ENCODE results near the gene POLR1D. TPM values are rescaled to one million over a fixed set of nuclear protein-coding genes. Genes with fewer than 3 reads are reported as not detected.

POLR1D gene
- total RNA-seq, 1 donor: 156 TPM

DNA sequence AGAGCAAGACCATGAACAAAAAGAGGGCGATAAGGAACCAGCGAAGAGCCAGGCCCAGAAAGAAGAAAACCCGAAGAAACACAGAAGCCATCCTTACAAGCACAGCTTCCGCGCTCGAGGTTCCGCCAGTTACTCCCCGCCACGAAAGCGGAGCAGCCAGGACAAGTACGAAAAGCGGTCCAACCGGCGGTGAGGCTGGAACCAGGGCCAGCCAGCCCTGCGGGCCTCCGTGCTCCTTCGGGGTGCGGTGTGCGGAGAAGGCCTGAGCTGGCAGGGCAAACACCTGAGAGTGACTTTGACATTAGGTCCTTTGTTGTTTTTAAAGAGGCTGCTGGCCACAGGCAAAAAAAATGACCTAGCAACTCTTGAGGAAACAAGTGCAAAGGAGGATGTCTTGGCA is 44.1 kb downstream of the POLR1D start:
- Histone ChIP-seq H3K4me3 (ENCODE audit: low read length) (no peak overlapping the region), H3K27me3 (ENCODE audit: insufficient read depth, low read length) (no peaks in the 10 kb centered on the region), H3K9me3 (ENCODE audit: low read depth, low read length) (no peaks in the 10 kb centered on the region)

GRCh38 chr13:27666951-27667350 is 45.3 kb downstream of the POLR1D start:
- Histone ChIP-seq H3K27me3 (ENCODE audit: insufficient read depth, low read length) (no peaks in the 10 kb centered on the region), H3K4me3 (ENCODE audit: low read length) (no peak overlapping the region), H3K9me3 (ENCODE audit: low read depth, low read length) (no peaks in the 10 kb centered on the region), H3K4me1 (ENCODE audit: insufficient read depth, low read length) (no peaks in the 10 kb centered on the region)

More for the DNA sequence above, 44.1 kb downstream of the POLR1D start:
- no peaks in the 10 kb centered on the region for H3K4me1 ChIP-seq (ENCODE audit: insufficient read depth, low read length)

DNA sequence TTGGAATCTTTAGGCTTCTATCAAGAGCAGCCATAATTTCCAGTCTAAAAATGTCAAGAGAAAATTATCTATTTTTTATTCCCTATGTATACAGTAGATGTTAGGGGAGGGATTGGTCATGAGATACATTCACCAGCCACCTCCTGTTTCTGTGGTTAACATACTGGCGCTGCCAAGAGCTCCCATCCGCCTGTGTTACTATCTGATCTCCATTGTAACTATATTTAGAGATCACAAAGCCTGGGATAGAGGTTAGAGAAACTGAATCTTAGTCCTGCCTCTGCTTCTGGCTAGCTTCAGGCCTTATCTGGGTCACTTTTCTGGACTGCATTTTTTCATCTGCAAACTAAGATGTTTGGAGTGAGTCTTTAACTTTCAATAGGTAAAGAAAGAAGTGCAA is 46.3 kb downstream of the POLR1D start:
- Histone ChIP-seq H3K9me3 (ENCODE audit: low read depth, low read length) (no peaks in the 10 kb centered on the region), H3K4me3 (ENCODE audit: low read length) (no peak overlapping the region), H3K4me1 (ENCODE audit: insufficient read depth, low read length) (no peaks in the 10 kb centered on the region), H3K27me3 (ENCODE audit: insufficient read depth, low read length) (no peaks in the 10 kb centered on the region)

DNA sequence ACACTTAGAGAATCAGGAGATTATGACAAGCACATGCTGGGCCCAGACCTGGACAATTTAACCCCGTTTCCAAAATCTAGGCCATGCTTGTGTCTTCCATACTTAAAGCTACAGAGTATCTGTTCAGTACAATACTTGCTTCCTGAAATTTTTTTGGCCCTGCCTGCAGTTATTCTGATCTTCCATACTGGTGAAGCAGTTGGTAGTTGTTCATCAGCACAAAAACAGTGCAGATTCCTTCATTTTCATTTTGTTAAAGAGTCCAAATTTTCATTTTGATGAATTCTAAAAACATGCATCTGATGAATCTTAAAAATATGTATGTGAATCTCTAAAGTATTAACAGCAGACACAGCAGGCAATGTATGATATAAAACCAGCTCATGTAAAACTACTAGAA is 49.2 kb downstream of the POLR1D start:
- H3K27me3 ChIP-seq (ENCODE audit: insufficient read depth, low read length): no peaks in the 10 kb centered on the region
- no peak overlapping the region for H3K4me3 ChIP-seq (ENCODE audit: low read length)
- no peaks in the 10 kb centered on the region for H3K4me1 ChIP-seq (ENCODE audit: insufficient read depth, low read length)
- H3K9me3 ChIP-seq (ENCODE audit: low read depth, low read length): no peaks in the 10 kb centered on the region

DNA sequence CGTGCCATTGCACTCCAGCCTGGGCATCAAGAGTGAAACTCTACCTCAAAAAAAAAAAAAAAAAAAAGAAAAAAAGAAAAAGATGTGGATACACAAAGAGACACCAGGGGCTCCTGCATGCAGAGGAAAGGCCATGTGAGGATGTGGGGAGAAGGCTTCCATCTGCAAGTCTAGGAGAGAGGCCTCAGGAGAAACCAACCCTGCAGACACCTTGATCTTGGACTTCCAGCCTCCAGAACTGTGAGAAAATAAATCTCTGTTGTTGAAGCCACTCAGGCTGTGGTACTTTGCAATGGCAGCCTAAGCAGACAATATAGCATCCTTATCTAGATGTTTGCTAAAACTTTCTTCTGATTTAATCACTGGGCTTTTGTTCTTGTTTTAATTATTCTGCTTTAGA is 50.3 kb downstream of the POLR1D start:
- no peaks in the 10 kb centered on the region for H3K4me1 ChIP-seq (ENCODE audit: insufficient read depth, low read length)

More for the DNA sequence above, 50.3 kb downstream of the POLR1D start:
- H3K9me3 ChIP-seq (ENCODE audit: low read depth, low read length): no peaks in the 10 kb centered on the region
- H3K4me3 ChIP-seq (ENCODE audit: low read length): no peak overlapping the region
- no peaks in the 10 kb centered on the region for H3K27me3 ChIP-seq (ENCODE audit: insufficient read depth, low read length)

Other genes starting within 250 kb of the POLR1D start
- gene GTF3A, start 197.3 kb upstream of the POLR1D start, total RNA-seq: 242 TPM
- gene MTIF3, start 171.3 kb upstream of the POLR1D start, total RNA-seq: 29.7 TPM
- gene LNX2, start 1.4 kb upstream of the POLR1D start, total RNA-seq: 4.8 TPM
- not detected for gene GSX1, start 170.6 kb downstream of the POLR1D start, total RNA-seq

Data from mononuclear cell (primary cell).